ENCODE data around the gene SLIT3.
A peak's percentile ranks its signal among the peaks of the same experiment; 100 is the strongest.

Gene SLIT3

GRCh38 chr5:169300468-169301385 is at the start of gene SLIT3:
TSS of gene SLIT3 (minus strand) at chr5:169301139. CDS start at chr5:169300709, 430 bp downstream.
- in situ Hi-C loops (cut with HindIII; ENCODE audit: low pct_ligation_motif_present, low sequenced_read_pairs), result no loop called here
- no peak within 1 kb of the TSS for H3K27ac ChIP-seq
- H3K36me3 ChIP-seq (replicated peaks), result no peaks in the 10 kb centered on the region
- H3K4me3 ChIP-seq (ENCODE audit: low read depth, low read length), result peak within 1 kb of the TSS; percentile 47
- DNase-seq, result peak; percentile 43
- peak; percentile 7 for TF ChIP-seq CTCF (IDR thresholded peaks at IDR 0.05; ENCODE audit: low read depth, low read length, missing control alignments)
- peaks cover 28% of the 10 kb centered on the region for H3K27me3 ChIP-seq (replicated peaks)

GRCh38 chr5:169350016-169350415 is 49.1 kb upstream of the SLIT3 start:
- in situ Hi-C loops (cut with HindIII; ENCODE audit: low pct_ligation_motif_present, low sequenced_read_pairs), result no loop called here
- TF ChIP-seq CTCF (IDR thresholded peaks at IDR 0.05; ENCODE audit: low read depth, low read length, missing control alignments), result no peak
- DNase-seq, result peak; percentile 77
- Histone ChIP-seq H3K36me3 (replicated peaks) (no peaks in the 10 kb centered on the region), H3K27me3 (replicated peaks) (no peaks in the 10 kb centered on the region), H3K4me3 (ENCODE audit: low read depth, low read length) (no peak overlapping the region), H3K27ac (peak overlapping the region; percentile 31)

GRCh38 chr5:169347786-169348185 is 46.8 kb upstream of the SLIT3 start:
- TF ChIP-seq CTCF (IDR thresholded peaks at IDR 0.05; ENCODE audit: low read depth, low read length, missing control alignments), result no peak
- H3K4me3 ChIP-seq (ENCODE audit: low read depth, low read length), result no peak overlapping the region
- H3K27ac ChIP-seq, result no peak overlapping the region
- no peaks in the 10 kb centered on the region for H3K27me3 ChIP-seq (replicated peaks)
- in situ Hi-C loops (cut with HindIII; ENCODE audit: low pct_ligation_motif_present, low sequenced_read_pairs), result no loop called here
- no peak for DNase-seq
- no peaks in the 10 kb centered on the region for H3K36me3 ChIP-seq (replicated peaks)

GRCh38 chr5:169344629-169345028 is 43.7 kb upstream of the SLIT3 start:
- Histone ChIP-seq H3K27ac (no peak overlapping the region), H3K4me3 (ENCODE audit: low read depth, low read length) (no peak overlapping the region), H3K36me3 (replicated peaks) (no peaks in the 10 kb centered on the region), H3K27me3 (replicated peaks) (no peaks in the 10 kb centered on the region)
- in situ Hi-C loops (cut with HindIII; ENCODE audit: low pct_ligation_motif_present, low sequenced_read_pairs), result no loop called here
- DNase-seq, result no peak
- no peak for TF ChIP-seq CTCF (IDR thresholded peaks at IDR 0.05; ENCODE audit: low read depth, low read length, missing control alignments)

- Histone ChIP-seq H3K27me3 (replicated peaks) (no peaks in the 10 kb centered on the region), H3K36me3 (replicated peaks) (no peaks in the 10 kb centered on the region), H3K4me3 (ENCODE audit: low read depth, low read length) (no peak overlapping the region), H3K27ac (no peak overlapping the region)
- in situ Hi-C loops (cut with HindIII; ENCODE audit: low pct_ligation_motif_present, low sequenced_read_pairs), result no loop called here
- TF ChIP-seq CTCF (IDR thresholded peaks at IDR 0.05; ENCODE audit: low read depth, low read length, missing control alignments), result no peak
- DNase-seq, result no peak
Observed at GRCh38 chr5:169343766-169344165, 42.8 kb upstream of the SLIT3 start.
